ENCODE results near the gene GRB10.

DNA sequence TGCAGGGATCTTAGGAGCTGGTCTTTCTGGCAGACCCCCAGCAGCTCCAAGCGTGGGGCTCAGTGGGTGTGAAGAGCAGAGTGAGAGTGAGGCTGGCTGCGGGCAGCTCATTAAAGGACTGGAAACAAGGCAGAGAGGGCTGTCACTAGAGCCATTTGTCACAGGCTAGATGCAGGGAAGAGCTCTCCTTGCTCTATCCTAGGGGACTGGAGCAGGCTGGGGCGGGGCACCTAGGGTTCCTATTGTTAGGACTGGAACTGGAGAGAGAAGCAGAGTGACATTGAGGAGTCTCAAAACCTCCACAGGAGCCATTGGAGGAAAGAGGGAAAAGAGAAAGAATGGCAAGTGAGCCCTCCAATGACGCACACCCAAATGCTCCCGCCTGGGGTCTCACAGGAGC lies 216.7 kb downstream of the GRB10 start:
- TF ChIP-seq, protein P1, sequence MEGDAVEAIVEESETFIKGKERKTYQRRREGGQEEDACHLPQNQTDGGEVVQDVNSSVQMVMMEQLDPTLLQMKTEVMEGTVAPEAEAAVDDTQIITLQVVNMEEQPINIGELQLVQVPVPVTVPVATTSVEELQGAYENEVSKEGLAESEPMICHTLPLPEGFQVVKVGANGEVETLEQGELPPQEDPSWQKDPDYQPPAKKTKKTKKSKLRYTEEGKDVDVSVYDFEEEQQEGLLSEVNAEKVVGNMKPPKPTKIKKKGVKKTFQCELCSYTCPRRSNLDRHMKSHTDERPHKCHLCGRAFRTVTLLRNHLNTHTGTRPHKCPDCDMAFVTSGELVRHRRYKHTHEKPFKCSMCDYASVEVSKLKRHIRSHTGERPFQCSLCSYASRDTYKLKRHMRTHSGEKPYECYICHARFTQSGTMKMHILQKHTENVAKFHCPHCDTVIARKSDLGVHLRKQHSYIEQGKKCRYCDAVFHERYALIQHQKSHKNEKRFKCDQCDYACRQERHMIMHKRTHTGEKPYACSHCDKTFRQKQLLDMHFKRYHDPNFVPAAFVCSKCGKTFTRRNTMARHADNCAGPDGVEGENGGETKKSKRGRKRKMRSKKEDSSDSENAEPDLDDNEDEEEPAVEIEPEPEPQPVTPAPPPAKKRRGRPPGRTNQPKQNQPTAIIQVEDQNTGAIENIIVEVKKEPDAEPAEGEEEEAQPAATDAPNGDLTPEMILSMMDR (conservative IDR thresholded peaks at IDR 0.05; ENCODE audit: low read depth in 2 of 2) = no peak
- TF ChIP-seq EZH2 (IDR thresholded peaks at IDR 0.05; ENCODE audit: low read depth, unreplicated experiment) = no peak
- no peak for TF ChIP-seq JUNB (IDR thresholded peaks at IDR 0.05; ENCODE audit: unreplicated experiment)
- TF ChIP-seq POLR2AphosphoS5 (IDR thresholded peaks at IDR 0.05; ENCODE audit: low read depth) = no peak
- TF ChIP-seq, protein P2, sequence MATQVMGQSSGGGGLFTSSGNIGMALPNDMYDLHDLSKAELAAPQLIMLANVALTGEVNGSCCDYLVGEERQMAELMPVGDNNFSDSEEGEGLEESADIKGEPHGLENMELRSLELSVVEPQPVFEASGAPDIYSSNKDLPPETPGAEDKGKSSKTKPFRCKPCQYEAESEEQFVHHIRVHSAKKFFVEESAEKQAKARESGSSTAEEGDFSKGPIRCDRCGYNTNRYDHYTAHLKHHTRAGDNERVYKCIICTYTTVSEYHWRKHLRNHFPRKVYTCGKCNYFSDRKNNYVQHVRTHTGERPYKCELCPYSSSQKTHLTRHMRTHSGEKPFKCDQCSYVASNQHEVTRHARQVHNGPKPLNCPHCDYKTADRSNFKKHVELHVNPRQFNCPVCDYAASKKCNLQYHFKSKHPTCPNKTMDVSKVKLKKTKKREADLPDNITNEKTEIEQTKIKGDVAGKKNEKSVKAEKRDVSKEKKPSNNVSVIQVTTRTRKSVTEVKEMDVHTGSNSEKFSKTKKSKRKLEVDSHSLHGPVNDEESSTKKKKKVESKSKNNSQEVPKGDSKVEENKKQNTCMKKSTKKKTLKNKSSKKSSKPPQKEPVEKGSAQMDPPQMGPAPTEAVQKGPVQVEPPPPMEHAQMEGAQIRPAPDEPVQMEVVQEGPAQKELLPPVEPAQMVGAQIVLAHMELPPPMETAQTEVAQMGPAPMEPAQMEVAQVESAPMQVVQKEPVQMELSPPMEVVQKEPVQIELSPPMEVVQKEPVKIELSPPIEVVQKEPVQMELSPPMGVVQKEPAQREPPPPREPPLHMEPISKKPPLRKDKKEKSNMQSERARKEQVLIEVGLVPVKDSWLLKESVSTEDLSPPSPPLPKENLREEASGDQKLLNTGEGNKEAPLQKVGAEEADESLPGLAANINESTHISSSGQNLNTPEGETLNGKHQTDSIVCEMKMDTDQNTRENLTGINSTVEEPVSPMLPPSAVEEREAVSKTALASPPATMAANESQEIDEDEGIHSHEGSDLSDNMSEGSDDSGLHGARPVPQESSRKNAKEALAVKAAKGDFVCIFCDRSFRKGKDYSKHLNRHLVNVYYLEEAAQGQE (IDR thresholded peaks at IDR 0.05; ENCODE audit: unreplicated experiment) = no peak
- no peak for TF ChIP-seq CREB1 (CRISPR knock-in tag; IDR thresholded peaks at IDR 0.05; ENCODE audit: low read depth)
- TF ChIP-seq EZH2phosphoT487 (IDR thresholded peaks at IDR 0.05; ENCODE audit: unreplicated experiment) = no peak
- TF ChIP-seq ZNF331 (CRISPR knock-in tag; IDR thresholded peaks at IDR 0.05; ENCODE audit: low read depth) = no peak
- TF ChIP-seq, protein P3, sequence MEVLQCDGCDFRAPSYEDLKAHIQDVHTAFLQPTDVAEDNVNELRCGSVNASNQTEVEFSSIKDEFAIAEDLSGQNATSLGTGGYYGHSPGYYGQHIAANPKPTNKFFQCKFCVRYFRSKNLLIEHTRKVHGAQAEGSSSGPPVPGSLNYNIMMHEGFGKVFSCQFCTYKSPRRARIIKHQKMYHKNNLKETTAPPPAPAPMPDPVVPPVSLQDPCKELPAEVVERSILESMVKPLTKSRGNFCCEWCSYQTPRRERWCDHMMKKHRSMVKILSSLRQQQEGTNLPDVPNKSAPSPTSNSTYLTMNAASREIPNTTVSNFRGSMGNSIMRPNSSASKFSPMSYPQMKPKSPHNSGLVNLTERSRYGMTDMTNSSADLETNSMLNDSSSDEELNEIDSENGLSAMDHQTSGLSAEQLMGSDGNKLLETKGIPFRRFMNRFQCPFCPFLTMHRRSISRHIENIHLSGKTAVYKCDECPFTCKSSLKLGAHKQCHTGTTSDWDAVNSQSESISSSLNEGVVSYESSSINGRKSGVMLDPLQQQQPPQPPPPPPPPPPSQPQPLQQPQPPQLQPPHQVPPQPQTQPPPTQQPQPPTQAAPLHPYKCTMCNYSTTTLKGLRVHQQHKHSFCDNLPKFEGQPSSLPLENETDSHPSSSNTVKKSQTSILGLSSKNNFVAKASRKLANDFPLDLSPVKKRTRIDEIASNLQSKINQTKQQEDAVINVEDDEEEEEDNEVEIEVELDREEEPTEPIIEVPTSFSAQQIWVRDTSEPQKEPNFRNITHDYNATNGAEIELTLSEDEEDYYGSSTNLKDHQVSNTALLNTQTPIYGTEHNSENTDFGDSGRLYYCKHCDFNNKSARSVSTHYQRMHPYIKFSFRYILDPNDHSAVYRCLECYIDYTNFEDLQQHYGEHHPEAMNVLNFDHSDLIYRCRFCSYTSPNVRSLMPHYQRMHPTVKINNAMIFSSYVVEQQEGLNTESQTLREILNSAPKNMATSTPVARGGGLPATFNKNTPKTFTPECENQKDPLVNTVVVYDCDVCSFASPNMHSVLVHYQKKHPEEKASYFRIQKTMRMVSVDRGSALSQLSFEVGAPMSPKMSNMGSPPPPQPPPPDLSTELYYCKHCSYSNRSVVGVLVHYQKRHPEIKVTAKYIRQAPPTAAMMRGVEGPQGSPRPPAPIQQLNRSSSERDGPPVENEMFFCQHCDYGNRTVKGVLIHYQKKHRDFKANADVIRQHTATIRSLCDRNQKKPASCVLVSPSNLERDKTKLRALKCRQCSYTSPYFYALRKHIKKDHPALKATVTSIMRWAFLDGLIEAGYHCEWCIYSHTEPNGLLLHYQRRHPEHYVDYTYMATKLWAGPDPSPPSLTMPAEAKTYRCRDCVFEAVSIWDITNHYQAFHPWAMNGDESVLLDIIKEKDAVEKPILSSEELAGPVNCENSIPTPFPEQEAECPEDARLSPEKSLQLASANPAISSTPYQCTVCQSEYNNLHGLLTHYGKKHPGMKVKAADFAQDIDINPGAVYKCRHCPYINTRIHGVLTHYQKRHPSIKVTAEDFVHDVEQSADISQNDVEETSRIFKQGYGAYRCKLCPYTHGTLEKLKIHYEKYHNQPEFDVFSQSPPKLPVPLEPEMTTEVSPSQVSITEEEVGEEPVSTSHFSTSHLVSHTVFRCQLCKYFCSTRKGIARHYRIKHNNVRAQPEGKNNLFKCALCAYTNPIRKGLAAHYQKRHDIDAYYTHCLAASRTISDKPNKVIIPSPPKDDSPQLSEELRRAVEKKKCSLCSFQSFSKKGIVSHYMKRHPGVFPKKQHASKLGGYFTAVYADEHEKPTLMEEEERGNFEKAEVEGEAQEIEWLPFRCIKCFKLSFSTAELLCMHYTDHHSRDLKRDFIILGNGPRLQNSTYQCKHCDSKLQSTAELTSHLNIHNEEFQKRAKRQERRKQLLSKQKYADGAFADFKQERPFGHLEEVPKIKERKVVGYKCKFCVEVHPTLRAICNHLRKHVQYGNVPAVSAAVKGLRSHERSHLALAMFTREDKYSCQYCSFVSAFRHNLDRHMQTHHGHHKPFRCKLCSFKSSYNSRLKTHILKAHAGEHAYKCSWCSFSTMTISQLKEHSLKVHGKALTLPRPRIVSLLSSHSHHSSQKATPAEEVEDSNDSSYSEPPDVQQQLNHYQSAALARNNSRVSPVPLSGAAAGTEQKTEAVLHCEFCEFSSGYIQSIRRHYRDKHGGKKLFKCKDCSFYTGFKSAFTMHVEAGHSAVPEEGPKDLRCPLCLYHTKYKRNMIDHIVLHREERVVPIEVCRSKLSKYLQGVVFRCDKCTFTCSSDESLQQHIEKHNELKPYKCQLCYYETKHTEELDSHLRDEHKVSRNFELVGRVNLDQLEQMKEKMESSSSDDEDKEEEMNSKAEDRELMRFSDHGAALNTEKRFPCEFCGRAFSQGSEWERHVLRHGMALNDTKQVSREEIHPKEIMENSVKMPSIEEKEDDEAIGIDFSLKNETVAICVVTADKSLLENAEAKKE (CRISPR knock-in tag; IDR thresholded peaks at IDR 0.05) = no peak

Measured in GM23338 (cell line).